H1 (cell line): ENCODE results near the gene GPATCH4. TPM values are rescaled to one million over a fixed set of nuclear protein-coding genes. Genes with fewer than 3 reads are reported as not detected.

Experiments
- CTCF ChIA-PET: fragments of 300-600 bp; sonication (Branson Sonifier 250); formaldehyde crosslinking; loops from one replicate; lab custom pipeline; 2021; ENCODE audit not compliant: partially characterized antibody; lab: Charles Lee
- POLR2A ChIA-PET: fragments of 300-600 bp; sonication (Branson Sonifier 250); formaldehyde crosslinking; loops from one replicate; lab custom pipeline; 2021; ENCODE audit warnings: inconsistent platforms; ENCODE audit not compliant: partially characterized antibody; lab: Charles Lee
- DNase-seq, 2 experiments: peaks; one replicate each; pipeline versions ENCODE4 v3.0.0 to v3.0.0-alpha.2; 2010 to 2022; ENCODE audit warnings: low spot score in 2 of 2, low read depth in 1 of 2, mixed read lengths in 1 of 2
- FAIRE-seq: peaks from 2 replicates; lab custom pipeline; 2011; peaks lifted over from hg19 to GRCh38; lab: Jason Lieb, UNC
- H2AFZ ChIP-seq: 2 replicates; pipeline ENCODE4 v1.8.1; 2012; ENCODE audit warnings: low read length, inconsistent platforms
- H2AK5ac ChIP-seq: 2 replicates; pipeline ENCODE4 v1.6.1; 2013; ENCODE audit warnings: low read depth, low read length
- H2BK120ac ChIP-seq: replicated peaks from 2 replicates; pipeline ENCODE3; 2013; ENCODE audit warnings: low read depth, low read length, inconsistent platforms
- H2BK12ac ChIP-seq: 2 replicates; pipeline ENCODE4 v1.6.1; 2013; ENCODE audit warnings: low read depth, low read length
- H2BK15ac ChIP-seq: 2 replicates; pipeline ENCODE4 v1.6.1; 2013; ENCODE audit warnings: low read length
- H2BK20ac ChIP-seq: 2 replicates; pipeline ENCODE4 v1.6.1; 2013; ENCODE audit warnings: low read length
- H2BK5ac ChIP-seq: 2 replicates; pipeline ENCODE4 v1.6.1; 2013; ENCODE audit warnings: low read depth, low read length
- H3K14ac ChIP-seq: 2 replicates; pipeline ENCODE4 v1.6.1; 2013; ENCODE audit warnings: inconsistent platforms; ENCODE audit not compliant: insufficient read length
- H3K18ac ChIP-seq: 2 replicates; pipeline ENCODE4 v1.6.1; 2013; ENCODE audit warnings: low read length; ENCODE audit errors: extremely low read depth
- H3K23ac ChIP-seq: 2 replicates; pipeline ENCODE4 v1.6.1; 2013; ENCODE audit warnings: inconsistent platforms; ENCODE audit not compliant: insufficient read length
- H3K23me2 ChIP-seq: 2 replicates; pipeline ENCODE4 v1.6.1; 2013; ENCODE audit warnings: low read depth, low read length
- H3K27ac ChIP-seq: 2 replicates; pipeline ENCODE4 v1.6.1; 2011; ENCODE audit warnings: low read depth, low read length, inconsistent platforms
- H3K27me3 ChIP-seq, 4 experiments: replicated peaks in 1 of 4; 1 replicate in 1 of 4; 2 replicates in 3 of 4; pipeline versions ENCODE4 v1.6.1 to v1.8.1; 2011 to 2013; ENCODE audit warnings: low read length in 3 of 4, mild to moderate bottlenecking in 3 of 4, inconsistent platforms in 2 of 4, mixed read lengths in 2 of 4, moderate library complexity in 1 of 4; ENCODE audit not compliant: control insufficient read depth in 3 of 4, insufficient read depth in 3 of 4; ENCODE audit errors: extremely low read depth in 1 of 4
- H3K36me3 ChIP-seq, 4 experiments: 2 replicates each; pipeline versions ENCODE4 v1.6.1 to v1.8.1; 2011 to 2013; ENCODE audit warnings: mild to moderate bottlenecking in 4 of 4, low read length in 3 of 4, moderate library complexity in 2 of 4, control low read depth in 1 of 4, inconsistent platforms in 1 of 4; ENCODE audit not compliant: insufficient read depth in 4 of 4, control insufficient read depth in 2 of 4
- H3K4ac ChIP-seq: replicated peaks from 2 replicates; pipeline ENCODE3; 2013; ENCODE audit warnings: low read length, low read depth, mixed read lengths, inconsistent platforms; ENCODE audit not compliant: insufficient read length
- H3K4me1 ChIP-seq, 4 experiments: replicated peaks in 1 of 4; 1 replicate in 1 of 4; 2 replicates in 3 of 4; pipeline versions ENCODE4 v1.6.1 to v1.8.1; 2011 to 2013; ENCODE audit warnings: low read length in 3 of 4, inconsistent platforms in 2 of 4, mixed read lengths in 1 of 4; ENCODE audit not compliant: insufficient read depth in 4 of 4, control insufficient read depth in 3 of 4
- H3K4me2 ChIP-seq, 2 experiments: 2 replicates each; pipeline versions ENCODE4 v1.6.1 to v1.8.1; 2011 to 2013; ENCODE audit warnings: low read depth in 2 of 2, low read length in 2 of 2, control low read depth in 1 of 2, inconsistent platforms in 1 of 2, mild to moderate bottlenecking in 1 of 2; ENCODE audit not compliant: insufficient read depth in 1 of 2
- H3K4me3 ChIP-seq, 4 experiments: fragments of 200-600, 300-600 bp in 1 of 4; sonication (generic), shearing (Covaris generic), sonication (Bioruptor Twin) in 1 of 4; 2 replicates each; pipeline versions ENCODE4 v1.5.1 to v1.8.1; 2011 to 2016; ENCODE audit warnings: low read length in 4 of 4, low read depth in 3 of 4, control low read depth in 2 of 4, inconsistent platforms in 2 of 4, mild to moderate bottlenecking in 2 of 4, mixed read lengths in 1 of 4, moderate library complexity in 1 of 4; ENCODE audit not compliant: insufficient read depth in 2 of 4; ENCODE audit errors: extremely low read depth in 1 of 4
- H3K56ac ChIP-seq: replicated peaks from 2 replicates; pipeline ENCODE3; 2013; ENCODE audit warnings: low read depth, mild to moderate bottlenecking, mixed read lengths, low read length, inconsistent platforms; ENCODE audit not compliant: insufficient read length
- H3K79me1 ChIP-seq: 2 replicates; pipeline ENCODE4 v1.6.1; 2013; ENCODE audit warnings: low read depth, low read length, control low read depth
- H3K79me2 ChIP-seq, 2 experiments: 2 replicates each; pipeline versions ENCODE4 v1.6.1 to v1.8.1; 2012 to 2013; ENCODE audit warnings: low read length in 2 of 2, mild to moderate bottlenecking in 2 of 2, inconsistent platforms in 1 of 2; ENCODE audit not compliant: insufficient read depth in 2 of 2, control insufficient read depth in 1 of 2
- H3K9ac ChIP-seq, 4 experiments: replicated peaks in 1 of 4; 1 replicate in 1 of 4; 2 replicates in 3 of 4; pipeline versions ENCODE4 v1.6.1 to v1.8.1; 2011 to 2013; ENCODE audit warnings: low read depth in 3 of 4, low read length in 3 of 4, control low read depth in 2 of 4, mild to moderate bottlenecking in 2 of 4, moderate library complexity in 2 of 4, inconsistent platforms in 1 of 4; ENCODE audit errors: extremely low read depth in 1 of 4
- H3K9me3 ChIP-seq, 2 experiments: 2 replicates each; pipeline versions ENCODE4 v1.6.1 to v1.8.1; 2012 to 2013; ENCODE audit warnings: mild to moderate bottlenecking in 2 of 2, moderate library complexity in 2 of 2, control low read depth in 1 of 2, inconsistent platforms in 1 of 2, low read depth in 1 of 2, low read length in 1 of 2, mixed read lengths in 1 of 2; ENCODE audit not compliant: insufficient read depth in 2 of 2
- H4K20me1 ChIP-seq, 2 experiments: replicated peaks in 1 of 2; 2 replicates each; pipeline versions ENCODE3 to v1.8.1; 2011 to 2013; ENCODE audit warnings: inconsistent platforms in 2 of 2, low read length in 2 of 2, mild to moderate bottlenecking in 1 of 2; ENCODE audit not compliant: insufficient read depth in 2 of 2, control insufficient read depth in 1 of 2
- H4K5ac ChIP-seq: 2 replicates; pipeline ENCODE4 v1.6.1; 2013; ENCODE audit warnings: low read length, low read depth, mixed read lengths, inconsistent platforms; ENCODE audit not compliant: insufficient read length
- H4K8ac ChIP-seq: 2 replicates; pipeline ENCODE4 v1.8.0; 2013; ENCODE audit warnings: mild to moderate bottlenecking, moderate library complexity, low read length, inconsistent platforms; ENCODE audit not compliant: insufficient read depth; ENCODE audit errors: extremely low read depth
- H4K91ac ChIP-seq: replicated peaks from 2 replicates; pipeline ENCODE3; 2013; ENCODE audit warnings: low read length, mixed read lengths, inconsistent platforms; ENCODE audit not compliant: insufficient read length
- BRCA1 ChIP-seq: IDR thresholded peaks from 2 replicates; pipeline ENCODE4 v1.6.1; 2012; ENCODE audit warnings: low read depth, low read length, improper control_type of control experiment
- CBX8 ChIP-seq: fragments of 300-800, 300-1000 bp; sonication (generic); IDR thresholded peaks from 2 replicates; pipeline ENCODE4 v1.7.1; 2016; ENCODE audit warnings: low read depth, low read length, borderline replicate concordance
- RFX5 ChIP-seq: IDR thresholded peaks from 2 replicates; pipeline ENCODE4 v1.6.1; 2011; ENCODE audit warnings: low read depth, low read length, improper control_type of control experiment, borderline replicate concordance
- SP1 ChIP-seq: IDR thresholded peaks from 2 replicates; pipeline ENCODE4 v1.6.1; 2011; ENCODE audit warnings: low read depth, low read length
- TAF7 ChIP-seq: optimal IDR thresholded peaks from 2 replicates; pipeline ENCODE3; 2011; ENCODE audit warnings: low read depth, mild to moderate bottlenecking, inconsistent platforms, low read length, moderate library complexity, borderline replicate concordance
- TBP ChIP-seq: IDR thresholded peaks from 2 replicates; pipeline ENCODE4 v1.6.1; 2011; ENCODE audit warnings: low read depth, low read length, improper control_type of control experiment
- ZNF274 ChIP-seq: IDR thresholded peaks from 2 replicates; pipeline ENCODE4 v1.7.0; 2012; ENCODE audit warnings: low read length, borderline replicate concordance; ENCODE audit errors: extremely low read depth
- WGBS, 2 experiments: shearing (Covaris generic) in 1 of 2; methylation state at CpG; one replicate each; pipeline versions ENCODE4 v1.1.6 to v1.1.7; 2013 to 2015; ENCODE audit warnings: low lambda C conversion rate in 2 of 2, mixed read lengths in 2 of 2, inconsistent platforms in 1 of 2, low coverage in 1 of 2, missing lambda C conversion rate in 1 of 2; ENCODE audit not compliant: insufficient replicate concordance in 2 of 2, insufficient coverage in 1 of 2, insufficient read length in 1 of 2; ENCODE audit errors: extremely low coverage in 1 of 2, missing lambda C conversion rate in 1 of 2; 5-methylcytosine and 5-hydroxymethylcytosine counted together
- polyA plus RNA-seq, 7 experiments: library from polyadenylated mRNA; depleted of rRNA in 3 of 7; stranded (reverse) in 5 of 7; unstranded in 2 of 7; fragments of >200 nt in 5 of 7; fragments of 200-250 nt in 2 of 7; gene quantifications; 1 replicate in 5 of 7; 2 replicates in 1 of 7; 4 replicates in 1 of 7; pipeline versions ENCODE4 v1.2.1 to v1.2.3, GENCODE V29; 2011 to 2013; ENCODE audit warnings: missing spikeins in 2 of 7, mixed read lengths in 2 of 7
- total RNA-seq: library from RNA; stranded (reverse); fragmentation: NEBNext Ultra II Directional; extraction: Animal tissue kit (Norgen Biotek cat#: 25700); gene quantifications from 2 replicates; pipeline ENCODE4 v1.2.1, GENCODE V29; 2021
- TF ChIP-seq, protein P1 (sequence below): IDR thresholded peaks from 2 replicates; pipeline ENCODE4 v1.6.1; 2012; ENCODE audit warnings: low read length, inconsistent platforms
- TF ChIP-seq, protein P2 (sequence below), 3 experiments: IDR thresholded peaks; 1 replicate in 2 of 3; 2 replicates in 1 of 3; pipeline versions ENCODE4 v1.5.1 to v1.6.1; 2011; ENCODE audit warnings: low read length in 3 of 3, mild to moderate bottlenecking in 3 of 3, inconsistent platforms in 2 of 3, low read depth in 1 of 3, moderate library complexity in 1 of 3; ENCODE audit not compliant: insufficient read depth in 1 of 3; ENCODE audit errors: control extremely low read depth in 1 of 3
- TF ChIP-seq, protein P3 (sequence below): IDR thresholded peaks from 2 replicates; pipeline ENCODE4 v1.6.1; 2012; ENCODE audit warnings: inconsistent platforms

Gene GPATCH4
- total and polyA plus RNA-seq, 2 of the 8 experiments (the other 6 are each of a cell fraction or from before 2014, with no cell fraction given), result 20.5 to 47.9 TPM

DNA sequence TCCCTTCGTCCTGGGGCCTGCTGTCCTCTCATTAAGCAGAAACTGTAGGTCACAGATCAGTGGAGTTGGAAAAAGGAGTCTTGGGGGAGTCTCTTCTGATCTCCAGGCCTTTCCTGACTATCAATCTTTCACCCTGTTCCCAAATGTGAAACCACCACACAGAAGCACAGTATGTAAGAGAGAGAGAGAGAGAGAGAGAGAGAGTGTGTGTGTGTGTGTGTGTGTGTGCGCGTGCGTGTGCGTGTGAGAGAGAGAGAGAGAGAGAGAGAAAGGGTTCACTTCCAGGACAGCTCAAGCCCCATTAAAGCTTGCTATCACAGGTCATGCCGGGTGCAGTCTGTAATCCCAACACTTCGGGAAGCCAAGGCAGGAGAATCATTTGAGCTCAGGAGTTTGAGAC lies 23.2 kb downstream of the GPATCH4 start:
- H3K4me3 ChIP-seq, result no peak overlapping the region
- H3K27ac ChIP-seq, result no peak overlapping the region
- ChIA-PET CTCF (interaction anchor here (0.9 to 5.1 kb wide), 6 partner anchors 26 to 192 kb away, joined by 3 to 55 read pairs (median 4); no protein-coding TSS in a partner anchor), POLR2A (interaction anchor here (2.7 kb wide), 1 partner anchor 15 kb away, joined by 16 read pairs; the partner anchor contains the start of gene NAXE)
- H3K4me1 ChIP-seq, result no peaks in the 10 kb centered on the region
- no peaks in the 10 kb centered on the region for H4K20me1 ChIP-seq
- DNase-seq, result no peak
- no peak overlapping the region for H2BK120ac ChIP-seq
- H3K56ac ChIP-seq, result no peak overlapping the region
- no peak overlapping the region for H2BK15ac ChIP-seq
- H3K4ac ChIP-seq, result no peak overlapping the region
- no peaks in the 10 kb centered on the region for H3K79me1 ChIP-seq
- H3K23ac ChIP-seq, result no peak overlapping the region
- H3K23me2 ChIP-seq, result no peaks in the 10 kb centered on the region; the same call in 1 of the 2 replicates
- H4K8ac ChIP-seq, result no peak overlapping the region
- no peak overlapping the region for H3K18ac ChIP-seq
- H3K4me2 ChIP-seq, result no peak overlapping the region
- no peaks in the 10 kb centered on the region for H3K27me3 ChIP-seq
- no peak overlapping the region for H4K5ac ChIP-seq
- no peak overlapping the region for H2AFZ ChIP-seq
- no peak overlapping the region for H2BK20ac ChIP-seq
- H3K14ac ChIP-seq, result no peak overlapping the region
- no peak for FAIRE-seq
- H3K79me2 ChIP-seq, result no peaks in the 10 kb centered on the region
- H4K91ac ChIP-seq, result no peak overlapping the region
- H2BK12ac ChIP-seq, result no peak overlapping the region
- WGBS, 2 experiments, result 90% methylated on average over 3 of the region's 7 CpGs; no CpG with 5 or more reads in 1 of the 2 experiments
- no peak overlapping the region for H3K9ac ChIP-seq
- no peak overlapping the region for H2BK5ac ChIP-seq
- no peaks in the 10 kb centered on the region for H3K36me3 ChIP-seq
- H2AK5ac ChIP-seq, result no peak overlapping the region
- no peaks in the 10 kb centered on the region for H3K9me3 ChIP-seq
- TF ChIP-seq, protein P1, sequence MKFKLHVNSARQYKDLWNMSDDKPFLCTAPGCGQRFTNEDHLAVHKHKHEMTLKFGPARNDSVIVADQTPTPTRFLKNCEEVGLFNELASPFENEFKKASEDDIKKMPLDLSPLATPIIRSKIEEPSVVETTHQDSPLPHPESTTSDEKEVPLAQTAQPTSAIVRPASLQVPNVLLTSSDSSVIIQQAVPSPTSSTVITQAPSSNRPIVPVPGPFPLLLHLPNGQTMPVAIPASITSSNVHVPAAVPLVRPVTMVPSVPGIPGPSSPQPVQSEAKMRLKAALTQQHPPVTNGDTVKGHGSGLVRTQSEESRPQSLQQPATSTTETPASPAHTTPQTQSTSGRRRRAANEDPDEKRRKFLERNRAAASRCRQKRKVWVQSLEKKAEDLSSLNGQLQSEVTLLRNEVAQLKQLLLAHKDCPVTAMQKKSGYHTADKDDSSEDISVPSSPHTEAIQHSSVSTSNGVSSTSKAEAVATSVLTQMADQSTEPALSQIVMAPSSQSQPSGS, result no peak
- TF ChIP-seq ZNF274 (no peak), BRCA1 (no peak), SP1 (no peak), CBX8 (no peak), TAF7 (no peak), RFX5 (no peak), TBP (no peak)
- TF ChIP-seq, protein P2, sequence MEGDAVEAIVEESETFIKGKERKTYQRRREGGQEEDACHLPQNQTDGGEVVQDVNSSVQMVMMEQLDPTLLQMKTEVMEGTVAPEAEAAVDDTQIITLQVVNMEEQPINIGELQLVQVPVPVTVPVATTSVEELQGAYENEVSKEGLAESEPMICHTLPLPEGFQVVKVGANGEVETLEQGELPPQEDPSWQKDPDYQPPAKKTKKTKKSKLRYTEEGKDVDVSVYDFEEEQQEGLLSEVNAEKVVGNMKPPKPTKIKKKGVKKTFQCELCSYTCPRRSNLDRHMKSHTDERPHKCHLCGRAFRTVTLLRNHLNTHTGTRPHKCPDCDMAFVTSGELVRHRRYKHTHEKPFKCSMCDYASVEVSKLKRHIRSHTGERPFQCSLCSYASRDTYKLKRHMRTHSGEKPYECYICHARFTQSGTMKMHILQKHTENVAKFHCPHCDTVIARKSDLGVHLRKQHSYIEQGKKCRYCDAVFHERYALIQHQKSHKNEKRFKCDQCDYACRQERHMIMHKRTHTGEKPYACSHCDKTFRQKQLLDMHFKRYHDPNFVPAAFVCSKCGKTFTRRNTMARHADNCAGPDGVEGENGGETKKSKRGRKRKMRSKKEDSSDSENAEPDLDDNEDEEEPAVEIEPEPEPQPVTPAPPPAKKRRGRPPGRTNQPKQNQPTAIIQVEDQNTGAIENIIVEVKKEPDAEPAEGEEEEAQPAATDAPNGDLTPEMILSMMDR (IDR thresholded peaks at IDR 0.05; ENCODE audit: control extremely low read depth in 1 of 3, insufficient read depth in 1 of 3, low read depth in 1 of 3, low read length in 3 of 3), result no peak
- TF ChIP-seq, protein P3, sequence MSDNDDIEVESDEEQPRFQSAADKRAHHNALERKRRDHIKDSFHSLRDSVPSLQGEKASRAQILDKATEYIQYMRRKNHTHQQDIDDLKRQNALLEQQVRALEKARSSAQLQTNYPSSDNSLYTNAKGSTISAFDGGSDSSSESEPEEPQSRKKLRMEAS, result no peak
